AG10803 (cell line): ENCODE results near the gene ETV3L.

ENCODE experiments used
- DNase-seq: peaks from one replicate; pipeline ENCODE4 v3.0.0; 2010; ENCODE audit warnings: low read depth
- H3K4me3 ChIP-seq: 2 replicates; pipeline ENCODE4 v1.5.1; 2011; ENCODE audit warnings: mild to moderate bottlenecking, low read length, control low read depth
- CTCF ChIP-seq: conservative IDR thresholded peaks from 2 replicates; pipeline ENCODE4 v1.5.1; 2011; ENCODE audit warnings: mild to moderate bottlenecking, low read length, control low read depth, inconsistent platforms

ETV3L gene

DNA sequence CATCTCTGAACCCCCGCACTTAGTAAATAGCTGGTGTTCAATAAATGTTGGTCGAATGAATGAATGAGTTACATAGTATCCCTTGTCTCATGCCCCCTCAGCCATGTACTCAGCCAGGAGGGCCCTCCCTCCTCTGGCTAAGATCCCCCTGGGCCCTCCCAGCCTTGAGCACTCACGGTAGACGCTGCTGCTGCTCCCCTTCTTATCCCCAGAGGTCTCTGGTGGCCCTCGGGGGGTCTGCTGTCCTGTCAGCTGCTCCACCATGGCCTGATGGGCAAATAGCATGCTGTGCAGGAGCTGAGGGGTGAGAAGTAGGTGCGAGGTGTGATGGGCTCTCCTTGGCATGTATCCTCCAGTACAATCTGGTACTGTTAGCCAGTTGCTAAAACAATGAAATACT is 1.9 kb downstream of the ETV3L start:
- TF ChIP-seq CTCF = no peak
- DNase-seq = no peak
- no peak overlapping the region for H3K4me3 ChIP-seq

DNA sequence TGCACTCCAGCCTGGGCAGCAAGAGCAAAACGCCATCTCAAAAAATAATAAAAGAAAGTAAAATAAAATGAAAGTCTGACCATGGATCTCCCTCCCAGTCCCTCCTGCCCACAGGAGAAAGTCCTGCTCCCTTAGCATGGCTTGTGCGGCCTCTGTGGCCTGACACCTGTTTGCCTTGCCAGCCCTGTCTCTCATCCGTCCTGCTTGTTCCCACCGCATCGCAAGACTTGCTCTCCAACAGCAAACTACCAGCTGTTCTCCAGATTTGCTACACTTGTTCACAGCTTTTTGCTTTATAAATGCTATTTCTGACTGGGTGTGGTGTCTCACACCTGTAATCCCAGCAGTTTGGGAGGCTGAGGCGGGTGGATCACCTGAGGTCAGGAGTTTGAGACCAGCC is 2.7 kb downstream of the ETV3L start:
- no peak for TF ChIP-seq CTCF
- no peak overlapping the region for H3K4me3 ChIP-seq
- no peak for DNase-seq

- H3K4me3 ChIP-seq = no peak overlapping the region
- no peak for DNase-seq
- no peak for TF ChIP-seq CTCF
Observed at GRCh38 chr1:157095551-157095950, 4.1 kb downstream of the ETV3L start.

GRCh38 chr1:157095091-157095490 is 4.5 kb downstream of the ETV3L start:
- TF ChIP-seq CTCF = no peak
- no peak for DNase-seq
- no peak overlapping the region for H3K4me3 ChIP-seq

- no peak for DNase-seq
- no peak for TF ChIP-seq CTCF
- H3K4me3 ChIP-seq = no peak overlapping the region
Observed at GRCh38 chr1:157092831-157093230, 6.8 kb downstream of the ETV3L start.

DNA sequence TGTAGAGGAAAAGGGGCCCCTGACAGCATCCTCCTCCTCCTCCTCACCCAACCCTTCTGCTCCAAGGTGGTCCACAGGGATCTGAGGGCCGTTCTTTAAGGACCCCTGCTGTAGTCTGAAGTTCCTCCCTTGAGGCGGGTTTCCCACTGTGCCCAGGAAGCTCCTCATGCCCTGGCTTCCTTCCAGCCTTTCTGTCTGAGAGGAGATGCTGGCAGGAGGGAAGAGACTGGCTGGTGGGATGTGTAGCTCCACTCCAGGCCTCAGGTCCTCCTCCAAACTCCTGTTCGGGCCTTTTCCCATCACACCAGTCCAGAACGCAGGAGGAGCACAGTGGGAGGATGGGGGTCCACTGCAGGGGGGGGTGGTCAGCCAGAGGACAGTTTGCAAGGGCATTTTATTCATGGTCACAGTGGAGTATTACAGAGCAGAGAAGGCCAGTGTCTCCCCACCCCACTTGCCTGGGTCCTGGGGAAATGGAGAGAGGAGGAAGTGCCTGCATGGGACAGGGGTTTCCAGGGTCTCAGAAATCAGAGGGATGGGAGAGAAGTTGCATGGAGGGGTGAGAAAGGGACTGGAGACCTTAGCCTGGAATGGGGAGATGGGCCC is 7.8 kb downstream of the ETV3L start:
- DNase-seq = no peak
- H3K4me3 ChIP-seq = no peak overlapping the region
- no peak for TF ChIP-seq CTCF

DNA sequence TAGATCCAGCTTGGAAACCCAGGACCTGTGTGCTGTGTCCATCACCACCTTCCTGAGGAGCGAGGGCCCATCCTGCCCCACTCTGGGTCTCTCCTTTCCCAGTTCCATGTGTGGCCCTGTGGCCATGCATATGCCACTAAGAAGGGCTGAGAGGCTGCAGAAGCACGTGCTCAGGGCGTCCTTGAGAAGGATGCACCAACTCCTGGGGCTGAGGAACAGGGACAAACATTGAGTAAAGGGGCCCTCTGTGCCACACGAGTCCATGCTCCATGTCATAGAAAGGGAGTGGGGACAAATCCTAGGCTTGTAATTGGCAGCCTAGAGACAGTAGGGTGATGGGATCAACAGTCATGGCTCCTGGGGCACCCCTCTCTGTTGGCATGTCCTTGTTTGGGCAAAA is 8.4 kb downstream of the ETV3L start:
- H3K4me3 ChIP-seq = no peak overlapping the region
- TF ChIP-seq CTCF = no peak
- no peak for DNase-seq
